ENCODE results near the gene USP53. TPM values are rescaled to one million over a fixed set of nuclear protein-coding genes. Genes with fewer than 3 reads are reported as not detected.
A peak's percentile ranks its signal among the peaks of the same experiment; 100 is the strongest.

Gene USP53
- total RNA-seq, 5 donors from 2014 or later (not counting 1 experiment from before 2014, with no cell fraction given), result 17.3 to 26.4 (median 21.2) TPM

- H3K36me3 Mint-ChIP-seq, result peaks cover 4% of the 10 kb centered on the region
- WGBS (ENCODE audit: insufficient coverage), result 6% methylated on average over 2 of the region's 4 CpGs
- H3K9me3 Mint-ChIP-seq, result no peaks in the 10 kb centered on the region
- no peaks in the 10 kb centered on the region for H3K4me1 ChIP-seq (ENCODE audit: control insufficient read depth in 1 of 2, extremely low read depth in 1 of 2, insufficient read depth in 2 of 2, low read length in 2 of 2)
- ATAC-seq (replicated peaks in 1 of 4), result peak in 2 of 4 experiments; percentile 32 to 53
- H3K9me3 ChIP-seq, result no peaks in the 10 kb centered on the region
- H3K4me3 ChIP-seq (ENCODE audit: control insufficient read depth in 1 of 2, extremely low read depth in 1 of 2, low read length in 1 of 2), result no peak overlapping the region
- peak overlapping the region; percentile 28 to 50 (median 32) for H3K4me3 Mint-ChIP-seq
- peaks cover 33 to 38% (median 38%) of the 10 kb centered on the region in 3 donors for H3K4me1 Mint-ChIP-seq
- DNase-seq, result peak in 1 of 35 experiments; percentile 23
- no peaks in the 10 kb centered on the region for H3K27me3 Mint-ChIP-seq
- CTCF ChIA-PET, result interaction anchor here in 1 of 2 donors (1.6 kb wide), 1 partner anchor 244 kb away, joined by 3 read pairs; no protein-coding TSS in a partner anchor
- POLR2A ChIA-PET, result no interaction called here
- H3K27ac ChIP-seq (ENCODE audit: low read length), result no peak overlapping the region
- H3K27ac Mint-ChIP-seq, result peak overlapping the region; percentile 59 to 77
- H3K27me3 ChIP-seq (replicated peaks in 1 of 2; ENCODE audit: control insufficient read depth in 2 of 2, extremely low read depth in 1 of 2, insufficient read depth in 2 of 2, low read length in 1 of 2), result no peaks in the 10 kb centered on the region
- H3K36me3 ChIP-seq (ENCODE audit: control insufficient read depth in 2 of 2, extremely low read depth in 1 of 2, insufficient read depth in 1 of 2, low read length in 1 of 2), result no peaks in the 10 kb centered on the region
Measured at GRCh38 chr4:119284876-119285780, 72.6 kb downstream of the USP53 start.

- Mint-ChIP-seq H3K27me3 (no peaks in the 10 kb centered on the region), H3K9me3 (no peaks in the 10 kb centered on the region), H3K4me1 (peaks cover 19 to 25% (median 24%) of the 10 kb centered on the region in 3 donors), H3K4me3 (no peak overlapping the region), H3K27ac (no peak overlapping the region), H3K36me3 (no peaks in the 10 kb centered on the region)
- H3K9me3 ChIP-seq, result no peaks in the 10 kb centered on the region
- CTCF ChIA-PET, result interaction anchor here in 1 of 2 donors (0.5 to 0.8 kb wide), 5 partner anchors 74 to 248 kb away, joined by 3 to 12 read pairs (median 5); partner anchors contain the start of gene USP53
- no peak for ATAC-seq (replicated peaks in 1 of 4)
- H3K27me3 ChIP-seq (replicated peaks in 1 of 2; ENCODE audit: control insufficient read depth in 2 of 2, extremely low read depth in 1 of 2, insufficient read depth in 2 of 2, low read length in 1 of 2), result no peaks in the 10 kb centered on the region
- no peaks in the 10 kb centered on the region for H3K36me3 ChIP-seq (ENCODE audit: control insufficient read depth in 2 of 2, extremely low read depth in 1 of 2, insufficient read depth in 1 of 2, low read length in 1 of 2)
- DNase-seq, result peak in 18 of 35 experiments; percentile 3 to 72 (median 20)
- POLR2A ChIA-PET, result interaction anchor here in 1 of 2 donors (0.8 kb wide), 1 partner anchor 13 kb away, joined by 4 read pairs; no protein-coding TSS in a partner anchor
- WGBS (ENCODE audit: insufficient coverage), result no CpG with 5 or more reads among the region's 3 CpGs
- no peak overlapping the region for H3K27ac ChIP-seq (ENCODE audit: low read length)
- no peak overlapping the region for H3K4me3 ChIP-seq (ENCODE audit: control insufficient read depth in 1 of 2, extremely low read depth in 1 of 2, low read length in 1 of 2)
- H3K4me1 ChIP-seq (ENCODE audit: control insufficient read depth in 1 of 2, extremely low read depth in 1 of 2, insufficient read depth in 2 of 2, low read length in 2 of 2), result no peaks in the 10 kb centered on the region
Measured at GRCh38 chr4:119286377-119287002, 74.0 kb downstream of the USP53 start.

- ChIA-PET POLR2A (no interaction called here), CTCF (interaction anchor here in 1 of 2 donors (4.6 kb wide), 1 partner anchor 249 kb away, joined by 28 read pairs; no protein-coding TSS in a partner anchor)
- Histone ChIP-seq H3K9me3 (no peaks in the 10 kb centered on the region), H3K27me3 (replicated peaks in 1 of 2; ENCODE audit: control insufficient read depth in 2 of 2, extremely low read depth in 1 of 2, insufficient read depth in 2 of 2, low read length in 1 of 2) (no peaks in the 10 kb centered on the region), H3K36me3 (ENCODE audit: control insufficient read depth in 2 of 2, extremely low read depth in 1 of 2, insufficient read depth in 1 of 2, low read length in 1 of 2) (peaks cover 0 to 12% of the 10 kb centered on the region in 2 donors), H3K27ac (ENCODE audit: low read length) (no peak overlapping the region), H3K4me1 (ENCODE audit: control insufficient read depth in 1 of 2, extremely low read depth in 1 of 2, insufficient read depth in 2 of 2, low read length in 2 of 2) (no peaks in the 10 kb centered on the region), H3K4me3 (ENCODE audit: control insufficient read depth in 1 of 2, extremely low read depth in 1 of 2, low read length in 1 of 2) (no peak overlapping the region)
- Mint-ChIP-seq H3K27me3 (no peaks in the 10 kb centered on the region), H3K4me1 (peaks cover 7 to 10% (median 9%) of the 10 kb centered on the region in 3 donors), H3K27ac (no peak overlapping the region), H3K9me3 (no peaks in the 10 kb centered on the region), H3K4me3 (no peak overlapping the region), H3K36me3 (peaks cover 9% of the 10 kb centered on the region)
- ATAC-seq (replicated peaks in 1 of 4), result no peak
- DNase-seq, result no peak
- WGBS (ENCODE audit: insufficient coverage), result no CpG with 5 or more reads among the region's 5 CpGs
Measured at GRCh38 chr4:119289313-119289712, 76.8 kb downstream of the USP53 start.

GRCh38 chr4:119290598-119290997, 78.1 kb downstream of the USP53 start:
- Histone ChIP-seq H3K9me3 (no peaks in the 10 kb centered on the region), H3K27ac (ENCODE audit: low read length) (no peak overlapping the region), H3K36me3 (ENCODE audit: control insufficient read depth in 2 of 2, extremely low read depth in 1 of 2, insufficient read depth in 1 of 2, low read length in 1 of 2) (peaks cover 0 to 12% of the 10 kb centered on the region in 2 donors), H3K4me3 (ENCODE audit: control insufficient read depth in 1 of 2, extremely low read depth in 1 of 2, low read length in 1 of 2) (no peak overlapping the region), H3K4me1 (ENCODE audit: control insufficient read depth in 1 of 2, extremely low read depth in 1 of 2, insufficient read depth in 2 of 2, low read length in 2 of 2) (no peaks in the 10 kb centered on the region), H3K27me3 (replicated peaks in 1 of 2; ENCODE audit: control insufficient read depth in 2 of 2, extremely low read depth in 1 of 2, insufficient read depth in 2 of 2, low read length in 1 of 2) (no peaks in the 10 kb centered on the region)
- ChIA-PET CTCF (interaction anchor here (0.5 to 4.6 kb wide), 6 partner anchors 9 to 1861 kb away, joined by 3 to 28 read pairs (median 4); no protein-coding TSS in a partner anchor), POLR2A (interaction anchor here (0.6 to 1.5 kb wide), 3 partner anchors 9 to 140 kb away, joined by 3 to 6 read pairs (median 6); a partner anchor contains a TSS)
- Mint-ChIP-seq H3K27ac (no peak overlapping the region), H3K4me3 (no peak overlapping the region), H3K4me1 (peaks cover 0 to 3% (median 2%) of the 10 kb centered on the region in 3 donors), H3K9me3 (no peaks in the 10 kb centered on the region), H3K36me3 (peaks cover 9% of the 10 kb centered on the region), H3K27me3 (no peaks in the 10 kb centered on the region)
- DNase-seq (no peak), ATAC-seq (replicated peaks in 1 of 4) (no peak)
- WGBS (ENCODE audit: insufficient coverage), result no CpG with 5 or more reads among the region's 1 CpG

GRCh38 chr4:119296356-119296755, 83.8 kb downstream of the USP53 start:
- DNase-seq (no peak), ATAC-seq (replicated peaks in 1 of 4) (no peak)
- no peak overlapping the region for H3K27ac Mint-ChIP-seq
- Histone ChIP-seq H3K36me3 (ENCODE audit: control insufficient read depth in 2 of 2, extremely low read depth in 1 of 2, insufficient read depth in 1 of 2, low read length in 1 of 2) (peaks cover 0 to 29% of the 10 kb centered on the region in 2 donors), H3K4me3 (ENCODE audit: control insufficient read depth in 1 of 2, extremely low read depth in 1 of 2, low read length in 1 of 2) (no peak overlapping the region), H3K27me3 (replicated peaks in 1 of 2; ENCODE audit: control insufficient read depth in 2 of 2, extremely low read depth in 1 of 2, insufficient read depth in 2 of 2, low read length in 1 of 2) (no peaks in the 10 kb centered on the region), H3K9me3 (no peaks in the 10 kb centered on the region), H3K27ac (ENCODE audit: low read length) (no peak overlapping the region), H3K4me1 (ENCODE audit: control insufficient read depth in 1 of 2, extremely low read depth in 1 of 2, insufficient read depth in 2 of 2, low read length in 2 of 2) (peaks cover 13 to 14% of the 10 kb centered on the region in 2 experiments)
- ChIA-PET CTCF (no interaction called here), POLR2A (interaction anchor here in 1 of 2 donors (0.9 kb wide), 1 partner anchor 84 kb away, joined by 4 read pairs; the partner anchor contains the start of gene USP53)
- H3K9me3 Mint-ChIP-seq, result no peaks in the 10 kb centered on the region
- 89% methylated on average over 1 of the region's 2 CpGs for WGBS (ENCODE audit: insufficient coverage)
- H3K4me1 Mint-ChIP-seq, result peaks cover 29 to 39% (median 35%) of the 10 kb centered on the region in 3 donors
- H3K4me3 Mint-ChIP-seq, result no peak overlapping the region
- H3K27me3 Mint-ChIP-seq, result no peaks in the 10 kb centered on the region
- peaks cover 25% of the 10 kb centered on the region for H3K36me3 Mint-ChIP-seq

- POLR2A ChIA-PET, result interaction anchor here (0.9 to 1.1 kb wide), 2 partner anchors 13 to 256 kb away, joined by 3 read pairs; no protein-coding TSS in a partner anchor
- peak overlapping the region; percentile 1 to 3 for H3K27ac Mint-ChIP-seq
- no peak overlapping the region for H3K4me3 ChIP-seq (ENCODE audit: control insufficient read depth in 1 of 2, extremely low read depth in 1 of 2, low read length in 1 of 2)
Measured at GRCh38 chr4:119297795-119298194, 85.3 kb downstream of the USP53 start.

More at GRCh38 chr4:119297795-119298194, 85.3 kb downstream of the USP53 start:
- no CpG with 5 or more reads among the region's 1 CpG for WGBS (ENCODE audit: insufficient coverage)
- H3K4me3 Mint-ChIP-seq, result peak overlapping the region in 1 of 3 donors; percentile 24
- DNase-seq, result no peak
- H3K4me1 Mint-ChIP-seq, result peaks cover 29 to 45% (median 38%) of the 10 kb centered on the region in 3 donors
- Histone ChIP-seq H3K27me3 (replicated peaks in 1 of 2; ENCODE audit: control insufficient read depth in 2 of 2, extremely low read depth in 1 of 2, insufficient read depth in 2 of 2, low read length in 1 of 2) (no peaks in the 10 kb centered on the region), H3K4me1 (ENCODE audit: control insufficient read depth in 1 of 2, extremely low read depth in 1 of 2, insufficient read depth in 2 of 2, low read length in 2 of 2) (peaks cover 13 to 14% of the 10 kb centered on the region in 2 experiments), H3K9me3 (no peaks in the 10 kb centered on the region), H3K27ac (ENCODE audit: low read length) (no peak overlapping the region), H3K36me3 (ENCODE audit: control insufficient read depth in 2 of 2, extremely low read depth in 1 of 2, insufficient read depth in 1 of 2, low read length in 1 of 2) (peaks cover 0 to 24% of the 10 kb centered on the region in 2 donors)
- H3K9me3 Mint-ChIP-seq, result no peaks in the 10 kb centered on the region
- CTCF ChIA-PET, result interaction anchor here (0.8 to 1.0 kb wide), 4 partner anchors 84 to 1885 kb away, joined by 3 to 5 read pairs (median 3); no protein-coding TSS in a partner anchor
- H3K27me3 Mint-ChIP-seq, result no peaks in the 10 kb centered on the region
- ATAC-seq (replicated peaks in 1 of 4), result no peak
- peaks cover 17% of the 10 kb centered on the region for H3K36me3 Mint-ChIP-seq

All from T-cell (primary cell).